BLaER1 treated with 17β-estradiol and CSF1 and Interleukin-3, amounts not matched to agents 10 nM and 100 nM (cell line): ENCODE measurements around the gene CD300LF.

Experiments used
- H3K27ac ChIP-seq, 11 experiments: shearing (Covaris generic); formaldehyde crosslinking; 2 replicates each; pipeline ENCODE4 v1.8.1; 2022
- H3K27me3 ChIP-seq, 11 experiments: shearing (Covaris generic); formaldehyde crosslinking; 2 replicates each; pipeline ENCODE4 v1.8.1; 2022
- H3K36me3 ChIP-seq, 11 experiments: shearing (Covaris generic); formaldehyde crosslinking; 2 replicates each; pipeline ENCODE4 v1.8.1; 2022
- H3K4me1 ChIP-seq, 10 experiments: shearing (Covaris generic); formaldehyde crosslinking; 2 replicates each; pipeline ENCODE4 v1.8.1; 2022
- H3K4me2 ChIP-seq, 11 experiments: shearing (Covaris generic); formaldehyde crosslinking; 2 replicates each; pipeline ENCODE4 v1.8.1; 2022
- H3K4me3 ChIP-seq, 10 experiments: shearing (Covaris generic); formaldehyde crosslinking; 2 replicates each; pipeline ENCODE4 v1.8.1; 2022
- H3K9ac ChIP-seq, 11 experiments: shearing (Covaris generic); formaldehyde crosslinking; 2 replicates each; pipeline ENCODE4 v1.8.1; 2022
- H3K9me3 ChIP-seq, 11 experiments: shearing (Covaris generic); formaldehyde crosslinking; replicated peaks in 1 of 11; 2 replicates each; pipeline ENCODE4 v1.8.1; 2022
- H4K20me1 ChIP-seq, 11 experiments: shearing (Covaris generic); formaldehyde crosslinking; 2 replicates each; pipeline ENCODE4 v1.8.1; 2022
- Cebpa-rat ChIP-seq, 11 experiments: shearing (Covaris generic); IDR thresholded peaks; 2 replicates each; pipeline ENCODE4 v1.8.1; 2022

Gene CD300LF

GRCh38 chr17:74712756-74713155, at the start of gene CD300LF:
CD300LF (minus strand) TSS chr17:74712923; CDS start chr17:74712866, 57 bp downstream.
- Histone ChIP-seq H3K36me3 (no peaks in the 10 kb centered on the region), H3K27ac (peak within 1 kb of the TSS in 9 of 11 experiments; percentile 42 to 80 (median 58); a peak in 16 of 22 replicates), H4K20me1 (peaks cover 0 to 20% (median 0%) of the 10 kb centered on the region in 11 experiments; a peak in 1 of 22 replicates), H3K9ac (peak within 1 kb of the TSS in 8 of 11 experiments; percentile 14 to 78 (median 65); a peak in 14 of 22 replicates), H3K4me3 (peak within 1 kb of the TSS in 6 of 10 experiments; percentile 44 to 64 (median 58); a peak in 12 of 20 replicates), H3K27me3 (no peaks in the 10 kb centered on the region), H3K9me3 (no peaks in the 10 kb centered on the region), H3K4me1 (peaks cover 10 to 72% (median 36%) of the 10 kb centered on the region in 10 experiments), H3K4me2 (peak within 1 kb of the TSS; percentile 32 to 96 (median 82))
- no peak for TF ChIP-seq Cebpa-rat (IDR thresholded peaks at IDR 0.05)

GRCh38 chr17:74761931-74762330, 49.2 kb upstream of the CD300LF start:
- H3K4me1 ChIP-seq = peaks cover 52 to 74% (median 70%) of the 10 kb centered on the region in 10 experiments
- H3K4me3 ChIP-seq = no peak overlapping the region
- no peaks in the 10 kb centered on the region for H3K9me3 ChIP-seq
- H3K27me3 ChIP-seq = no peaks in the 10 kb centered on the region
- H3K9ac ChIP-seq = peak overlapping the region in 2 of 11 experiments; percentile 82 to 84; a peak in 1 of 22 replicates
- TF ChIP-seq Cebpa-rat (IDR thresholded peaks at IDR 0.05) = no peak
- peak overlapping the region in 3 of 11 experiments; percentile 83 to 96 (median 88); a peak in 7 of 22 replicates for H3K27ac ChIP-seq
- H4K20me1 ChIP-seq = peaks cover 69 to 100% (median 95%) of the 10 kb centered on the region in 11 experiments
- peak overlapping the region in 9 of 11 experiments; percentile 88 to 100 (median 96); a peak in 14 of 22 replicates for H3K4me2 ChIP-seq
- peaks cover 0 to 68% (median 40%) of the 10 kb centered on the region in 11 experiments; a peak in 17 of 22 replicates for H3K36me3 ChIP-seq

DNA sequence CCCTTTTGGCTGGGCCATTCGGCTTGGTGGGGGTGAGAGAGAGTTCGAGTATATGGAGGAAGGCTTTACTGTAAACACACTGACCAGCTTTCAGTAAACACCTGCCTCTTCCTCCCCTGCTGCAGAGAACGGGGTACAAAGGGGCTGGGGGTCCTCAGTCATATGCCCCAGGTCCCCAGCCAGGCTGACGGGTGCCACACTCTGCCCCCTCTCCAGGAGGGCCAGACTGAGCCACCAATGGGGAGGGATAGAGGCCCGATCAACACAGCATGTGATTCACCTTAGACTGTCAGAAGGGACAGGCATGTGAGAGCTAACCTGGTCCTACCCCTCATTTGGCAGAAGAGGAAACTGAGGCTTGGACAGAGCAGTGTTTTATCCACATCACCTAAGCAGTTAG, 48.7 kb upstream of the CD300LF start:
- no peaks in the 10 kb centered on the region for H3K9me3 ChIP-seq
- peak overlapping the region in 7 of 11 experiments; percentile 5 to 96 (median 83); a peak in 11 of 22 replicates for H3K27ac ChIP-seq
- H3K4me3 ChIP-seq = no peak overlapping the region
- H3K9ac ChIP-seq = peak overlapping the region in 8 of 11 experiments; percentile 62 to 84 (median 73); a peak in 11 of 22 replicates
- peaks cover 0 to 67% (median 34%) of the 10 kb centered on the region in 11 experiments; a peak in 17 of 22 replicates for H3K36me3 ChIP-seq
- peaks cover 74 to 100% (median 95%) of the 10 kb centered on the region in 11 experiments for H4K20me1 ChIP-seq
- H3K4me1 ChIP-seq = peaks cover 57 to 79% (median 75%) of the 10 kb centered on the region in 10 experiments
- TF ChIP-seq Cebpa-rat (IDR thresholded peaks at IDR 0.05) = no peak
- no peaks in the 10 kb centered on the region for H3K27me3 ChIP-seq
- peak overlapping the region in 9 of 11 experiments; percentile 88 to 100 (median 96); a peak in 18 of 22 replicates for H3K4me2 ChIP-seq

GRCh38 chr17:74760404-74761105, 47.8 kb upstream of the CD300LF start:
- Histone ChIP-seq H3K4me2 (peak overlapping the region; percentile 88 to 100 (median 96)), H3K27ac (peak overlapping the region in 10 of 11 experiments; percentile 5 to 96 (median 82); a peak in 18 of 22 replicates), H3K4me3 (peak overlapping the region in 6 of 10 experiments; percentile 27 to 60 (median 46); a peak in 12 of 20 replicates), H3K9me3 (no peaks in the 10 kb centered on the region), H3K36me3 (peaks cover 0 to 62% (median 27%) of the 10 kb centered on the region in 11 experiments; a peak in 16 of 22 replicates), H4K20me1 (peaks cover 82 to 100% (median 95%) of the 10 kb centered on the region in 11 experiments), H3K27me3 (no peaks in the 10 kb centered on the region), H3K4me1 (peaks cover 62 to 87% (median 83%) of the 10 kb centered on the region in 10 experiments), H3K9ac (peak overlapping the region; percentile 31 to 84 (median 71); a peak in 21 of 22 replicates)
- no peak for TF ChIP-seq Cebpa-rat (IDR thresholded peaks at IDR 0.05)

GRCh38 chr17:74759941-74760340, 47.2 kb upstream of the CD300LF start:
- Histone ChIP-seq H3K9me3 (no peaks in the 10 kb centered on the region), H3K27me3 (no peaks in the 10 kb centered on the region), H4K20me1 (peaks cover 87 to 100% (median 99%) of the 10 kb centered on the region in 11 experiments), H3K9ac (peak overlapping the region; percentile 31 to 84 (median 71); a peak in 21 of 22 replicates), H3K27ac (peak overlapping the region in 10 of 11 experiments; percentile 5 to 96 (median 82); a peak in 18 of 22 replicates), H3K4me2 (peak overlapping the region; percentile 88 to 100 (median 96)), H3K4me3 (peak overlapping the region in 8 of 10 experiments; percentile 9 to 60 (median 45); a peak in 14 of 20 replicates), H3K36me3 (peaks cover 0 to 62% (median 27%) of the 10 kb centered on the region in 11 experiments; a peak in 16 of 22 replicates), H3K4me1 (peaks cover 68 to 93% (median 90%) of the 10 kb centered on the region in 10 experiments)
- no peak for TF ChIP-seq Cebpa-rat (IDR thresholded peaks at IDR 0.05)

- no peak for TF ChIP-seq Cebpa-rat (IDR thresholded peaks at IDR 0.05)
- Histone ChIP-seq H3K27ac (peak overlapping the region in 10 of 11 experiments; percentile 14 to 96 (median 82); a peak in 19 of 22 replicates), H3K27me3 (no peaks in the 10 kb centered on the region), H3K9ac (peak overlapping the region; percentile 31 to 84 (median 71); a peak in 21 of 22 replicates), H3K4me2 (peak overlapping the region; percentile 88 to 100 (median 96)), H3K36me3 (peaks cover 0 to 62% (median 24%) of the 10 kb centered on the region in 11 experiments; a peak in 15 of 22 replicates), H3K9me3 (no peaks in the 10 kb centered on the region), H3K4me3 (peak overlapping the region in 9 of 10 experiments; percentile 4 to 60 (median 46); a peak in 16 of 20 replicates), H3K4me1 (peaks cover 70 to 98% (median 92%) of the 10 kb centered on the region in 10 experiments), H4K20me1 (peaks cover 87 to 100% (median 99%) of the 10 kb centered on the region in 11 experiments)
These were observed 46.6 kb upstream of the CD300LF start for GRCh38 chr17:74759243-74759801.

GRCh38 chr17:74758848-74759168, 46.1 kb upstream of the CD300LF start:
- Histone ChIP-seq H3K4me2 (peak overlapping the region; percentile 88 to 100 (median 96)), H3K9me3 (no peaks in the 10 kb centered on the region), H3K9ac (peak overlapping the region; percentile 31 to 84 (median 71); a peak in 21 of 22 replicates), H3K27ac (peak overlapping the region in 10 of 11 experiments; percentile 14 to 96 (median 82); a peak in 19 of 22 replicates), H3K36me3 (peaks cover 0 to 62% (median 20%) of the 10 kb centered on the region in 11 experiments; a peak in 13 of 22 replicates), H4K20me1 (peaks cover 87 to 100% (median 99%) of the 10 kb centered on the region in 11 experiments), H3K4me1 (peaks cover 72 to 99% (median 94%) of the 10 kb centered on the region in 10 experiments), H3K4me3 (peak overlapping the region; percentile 4 to 60 (median 45); a peak in 18 of 20 replicates), H3K27me3 (no peaks in the 10 kb centered on the region)
- TF ChIP-seq Cebpa-rat (IDR thresholded peaks at IDR 0.05) = no peak
